Retinal pigment epithelial cell (primary cell): ENCODE data around the gene DPM1.

ENCODE experiments used
- DNase-seq: peaks from one replicate; pipeline ENCODE4 v3.0.0-alpha.2; 2010; ENCODE audit warnings: low read depth
- H3K4me3 ChIP-seq: 2 replicates; pipeline ENCODE4 v1.5.1; 2011; ENCODE audit warnings: mild to moderate bottlenecking, low read length, control low read depth, moderate library complexity
- TF ChIP-seq, protein P1 (sequence below): conservative IDR thresholded peaks from 2 replicates; pipeline ENCODE4 v1.5.1; 2011; ENCODE audit warnings: low read depth, low read length, control low read depth, inconsistent platforms

DPM1 gene

DNA sequence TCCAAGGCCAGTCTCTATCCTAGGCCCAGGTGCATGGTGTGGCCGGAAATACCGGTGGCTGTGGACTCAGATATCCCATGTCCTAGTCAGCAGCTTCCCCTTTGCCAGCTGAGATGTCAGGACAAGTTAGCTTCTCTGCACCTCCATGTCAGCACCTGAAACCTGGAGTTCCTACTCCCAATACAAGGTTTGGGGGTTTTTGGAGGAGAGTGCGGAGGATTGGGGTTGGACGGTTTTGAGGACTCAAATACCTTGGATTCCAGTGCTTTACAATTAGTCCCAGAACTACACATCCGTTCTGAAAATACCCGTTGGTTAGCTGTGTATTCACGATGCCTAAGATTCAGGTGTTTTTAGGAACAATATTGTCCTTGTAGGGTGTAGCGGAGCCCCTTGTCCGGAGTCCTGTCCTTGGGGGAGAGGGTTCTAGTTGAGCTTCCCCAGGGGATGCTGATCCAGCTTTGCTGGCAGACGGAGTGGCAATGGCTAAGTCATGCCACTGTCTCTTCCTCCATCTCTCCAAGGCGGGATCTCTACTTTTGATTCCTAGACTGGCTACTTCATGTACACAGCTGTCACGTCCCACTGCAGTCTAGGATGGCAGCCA, 72.0 kb downstream of the DPM1 start:
- DNase-seq = no peak
- H3K4me3 ChIP-seq = no peak overlapping the region
- TF ChIP-seq, protein P1, sequence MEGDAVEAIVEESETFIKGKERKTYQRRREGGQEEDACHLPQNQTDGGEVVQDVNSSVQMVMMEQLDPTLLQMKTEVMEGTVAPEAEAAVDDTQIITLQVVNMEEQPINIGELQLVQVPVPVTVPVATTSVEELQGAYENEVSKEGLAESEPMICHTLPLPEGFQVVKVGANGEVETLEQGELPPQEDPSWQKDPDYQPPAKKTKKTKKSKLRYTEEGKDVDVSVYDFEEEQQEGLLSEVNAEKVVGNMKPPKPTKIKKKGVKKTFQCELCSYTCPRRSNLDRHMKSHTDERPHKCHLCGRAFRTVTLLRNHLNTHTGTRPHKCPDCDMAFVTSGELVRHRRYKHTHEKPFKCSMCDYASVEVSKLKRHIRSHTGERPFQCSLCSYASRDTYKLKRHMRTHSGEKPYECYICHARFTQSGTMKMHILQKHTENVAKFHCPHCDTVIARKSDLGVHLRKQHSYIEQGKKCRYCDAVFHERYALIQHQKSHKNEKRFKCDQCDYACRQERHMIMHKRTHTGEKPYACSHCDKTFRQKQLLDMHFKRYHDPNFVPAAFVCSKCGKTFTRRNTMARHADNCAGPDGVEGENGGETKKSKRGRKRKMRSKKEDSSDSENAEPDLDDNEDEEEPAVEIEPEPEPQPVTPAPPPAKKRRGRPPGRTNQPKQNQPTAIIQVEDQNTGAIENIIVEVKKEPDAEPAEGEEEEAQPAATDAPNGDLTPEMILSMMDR = no peak

DNA sequence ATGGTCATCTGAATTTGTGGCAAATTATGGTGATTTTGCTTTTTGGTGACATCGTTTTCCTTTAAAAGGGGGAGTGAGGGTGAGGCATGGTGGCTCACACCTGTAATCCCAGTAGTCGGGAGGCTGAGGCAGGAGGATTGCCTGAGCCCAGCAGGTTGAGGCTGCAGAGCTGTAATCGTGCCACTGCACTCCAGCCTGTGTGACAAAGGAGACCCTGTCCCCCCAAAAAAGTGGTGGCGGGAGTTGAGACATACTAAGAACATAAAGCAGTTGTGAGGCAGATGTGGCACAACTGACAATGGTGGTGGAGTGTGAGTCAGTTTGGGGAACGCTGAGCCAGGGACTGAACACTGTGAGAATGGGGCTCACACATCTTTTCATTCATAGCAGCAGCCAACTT, 72.6 kb downstream of the DPM1 start:
- TF ChIP-seq, protein P1 = no peak
- H3K4me3 ChIP-seq = no peak overlapping the region
- no peak for DNase-seq

- H3K4me3 ChIP-seq = no peak overlapping the region
- no peak for DNase-seq
- TF ChIP-seq, protein P1 = no peak
These were observed 73.3 kb downstream of the DPM1 start for GRCh38 chr20:50885068-50885467.
